ENCODE measurements around the gene EMX2. TPM values are rescaled to one million over a fixed set of nuclear protein-coding genes. Genes with fewer than 3 reads are reported as not detected.

The EMX2 gene
- total and polyA plus RNA-seq, 2 donors (not counting 3 experiments of a cell fraction or from before 2014, with no cell fraction given), result not detected

GRCh38 chr10:117518246-117518645, 24.3 kb upstream of the EMX2 start:
- dilution Hi-C loops (cut with MboI; ENCODE audit: extremely low pct_ligation_motif_present, low sequenced_read_pairs), result no loop called here
- Histone ChIP-seq H3K27ac (ENCODE audit: insufficient read depth, low read depth, low read length) (no peak overlapping the region), H3K9me1 (replicated peaks; ENCODE audit: control insufficient read depth, extremely low read depth, insufficient read depth, low read length) (no peaks in the 10 kb centered on the region), H2AFZ (ENCODE audit: low read depth, low read length) (no peak overlapping the region), H4K20me1 (replicated peaks; ENCODE audit: control insufficient read depth, extremely low read depth, insufficient read depth, low read length) (no peaks in the 10 kb centered on the region), H3K9ac (replicated peaks; ENCODE audit: extremely low read depth, insufficient read depth, low read length) (no peak overlapping the region), H3K27me3 (ENCODE audit: control insufficient read depth in 2 of 2, insufficient read depth in 2 of 2, low read length in 2 of 2) (no peaks in the 10 kb centered on the region), H3K4me2 (ENCODE audit: insufficient read depth, low read length) (no peak overlapping the region), H3K4me1 (ENCODE audit: control insufficient read depth, extremely low read depth, insufficient read depth, low read length) (no peaks in the 10 kb centered on the region), H3K36me3 (ENCODE audit: control insufficient read depth in 2 of 2, extremely low read depth in 1 of 2, insufficient read depth in 2 of 2, low read length in 2 of 2) (no peaks in the 10 kb centered on the region), H3K79me2 (ENCODE audit: control insufficient read depth, insufficient read depth, low read length) (no peaks in the 10 kb centered on the region), H3K4me3 (replicated peaks in 1 of 3; ENCODE audit: insufficient read depth in 1 of 3, low read depth in 1 of 3, low read length in 3 of 3) (no peak overlapping the region), H3K9me3 (replicated peaks; ENCODE audit: control insufficient read depth, insufficient read depth, low read length) (no peaks in the 10 kb centered on the region)
- no peak for DNase-seq (ENCODE audit: low read depth, low spot score)
- no peak for FAIRE-seq
- CTCF ChIA-PET, result interaction anchor here (0.5 kb wide), 1 partner anchor 636 kb away, joined by 3 read pairs; no protein-coding TSS in a partner anchor
- no peak for TF ChIP-seq MYC (IDR thresholded peaks at IDR 0.05; ENCODE audit: low read depth, low read length)
- intact Hi-C loops (cut with micrococcal nuclease), result no loop called here
- POLR2A ChIA-PET, result no interaction called here
- BruUV-seq (replicated peaks), result no TSS peak

GRCh38 chr10:117519286-117519685, 23.3 kb upstream of the EMX2 start:
- ChIA-PET CTCF (no interaction called here), POLR2A (no interaction called here)
- Histone ChIP-seq H3K4me1 (ENCODE audit: control insufficient read depth, extremely low read depth, insufficient read depth, low read length) (no peaks in the 10 kb centered on the region), H3K9ac (replicated peaks; ENCODE audit: extremely low read depth, insufficient read depth, low read length) (no peak overlapping the region), H4K20me1 (replicated peaks; ENCODE audit: control insufficient read depth, extremely low read depth, insufficient read depth, low read length) (no peaks in the 10 kb centered on the region), H3K4me2 (ENCODE audit: insufficient read depth, low read length) (no peak overlapping the region), H3K4me3 (replicated peaks in 1 of 3; ENCODE audit: insufficient read depth in 1 of 3, low read depth in 1 of 3, low read length in 3 of 3) (no peak overlapping the region), H3K9me1 (replicated peaks; ENCODE audit: control insufficient read depth, extremely low read depth, insufficient read depth, low read length) (no peaks in the 10 kb centered on the region), H3K9me3 (replicated peaks; ENCODE audit: control insufficient read depth, insufficient read depth, low read length) (no peaks in the 10 kb centered on the region), H2AFZ (ENCODE audit: low read depth, low read length) (no peak overlapping the region), H3K79me2 (ENCODE audit: control insufficient read depth, insufficient read depth, low read length) (no peaks in the 10 kb centered on the region), H3K27me3 (ENCODE audit: control insufficient read depth in 2 of 2, insufficient read depth in 2 of 2, low read length in 2 of 2) (no peaks in the 10 kb centered on the region), H3K27ac (ENCODE audit: insufficient read depth, low read depth, low read length) (no peak overlapping the region), H3K36me3 (ENCODE audit: control insufficient read depth in 2 of 2, extremely low read depth in 1 of 2, insufficient read depth in 2 of 2, low read length in 2 of 2) (no peaks in the 10 kb centered on the region)
- no peak for TF ChIP-seq JUN (IDR thresholded peaks at IDR 0.05; ENCODE audit: borderline replicate concordance, insufficient read depth, insufficient read length, low read depth)
- TF ChIP-seq, protein P1, sequence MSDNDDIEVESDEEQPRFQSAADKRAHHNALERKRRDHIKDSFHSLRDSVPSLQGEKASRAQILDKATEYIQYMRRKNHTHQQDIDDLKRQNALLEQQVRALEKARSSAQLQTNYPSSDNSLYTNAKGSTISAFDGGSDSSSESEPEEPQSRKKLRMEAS (IDR thresholded peaks at IDR 0.05; ENCODE audit: insufficient read depth, insufficient read length), result no peak
- intact Hi-C loops (cut with micrococcal nuclease), result no loop called here
- BruUV-seq (replicated peaks), result no TSS peak
- DNase-seq (ENCODE audit: low read depth, low spot score) (no peak), FAIRE-seq (no peak)
- dilution Hi-C loops (cut with MboI; ENCODE audit: extremely low pct_ligation_motif_present, low sequenced_read_pairs), result no loop called here
